IPS DF 4.7 (cell line): ENCODE results near the gene NAP1L1.

Experiments
- DNase-seq: peaks from one replicate; pipeline ENCODE4 v3.0.0-alpha.2; 2013; ENCODE audit warnings: low spot score; ENCODE audit errors: extremely low read depth

The NAP1L1 gene, protein sequence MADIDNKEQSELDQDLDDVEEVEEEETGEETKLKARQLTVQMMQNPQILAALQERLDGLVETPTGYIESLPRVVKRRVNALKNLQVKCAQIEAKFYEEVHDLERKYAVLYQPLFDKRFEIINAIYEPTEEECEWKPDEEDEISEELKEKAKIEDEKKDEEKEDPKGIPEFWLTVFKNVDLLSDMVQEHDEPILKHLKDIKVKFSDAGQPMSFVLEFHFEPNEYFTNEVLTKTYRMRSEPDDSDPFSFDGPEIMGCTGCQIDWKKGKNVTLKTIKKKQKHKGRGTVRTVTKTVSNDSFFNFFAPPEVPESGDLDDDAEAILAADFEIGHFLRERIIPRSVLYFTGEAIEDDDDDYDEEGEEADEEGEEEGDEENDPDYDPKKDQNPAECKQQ

DNA sequence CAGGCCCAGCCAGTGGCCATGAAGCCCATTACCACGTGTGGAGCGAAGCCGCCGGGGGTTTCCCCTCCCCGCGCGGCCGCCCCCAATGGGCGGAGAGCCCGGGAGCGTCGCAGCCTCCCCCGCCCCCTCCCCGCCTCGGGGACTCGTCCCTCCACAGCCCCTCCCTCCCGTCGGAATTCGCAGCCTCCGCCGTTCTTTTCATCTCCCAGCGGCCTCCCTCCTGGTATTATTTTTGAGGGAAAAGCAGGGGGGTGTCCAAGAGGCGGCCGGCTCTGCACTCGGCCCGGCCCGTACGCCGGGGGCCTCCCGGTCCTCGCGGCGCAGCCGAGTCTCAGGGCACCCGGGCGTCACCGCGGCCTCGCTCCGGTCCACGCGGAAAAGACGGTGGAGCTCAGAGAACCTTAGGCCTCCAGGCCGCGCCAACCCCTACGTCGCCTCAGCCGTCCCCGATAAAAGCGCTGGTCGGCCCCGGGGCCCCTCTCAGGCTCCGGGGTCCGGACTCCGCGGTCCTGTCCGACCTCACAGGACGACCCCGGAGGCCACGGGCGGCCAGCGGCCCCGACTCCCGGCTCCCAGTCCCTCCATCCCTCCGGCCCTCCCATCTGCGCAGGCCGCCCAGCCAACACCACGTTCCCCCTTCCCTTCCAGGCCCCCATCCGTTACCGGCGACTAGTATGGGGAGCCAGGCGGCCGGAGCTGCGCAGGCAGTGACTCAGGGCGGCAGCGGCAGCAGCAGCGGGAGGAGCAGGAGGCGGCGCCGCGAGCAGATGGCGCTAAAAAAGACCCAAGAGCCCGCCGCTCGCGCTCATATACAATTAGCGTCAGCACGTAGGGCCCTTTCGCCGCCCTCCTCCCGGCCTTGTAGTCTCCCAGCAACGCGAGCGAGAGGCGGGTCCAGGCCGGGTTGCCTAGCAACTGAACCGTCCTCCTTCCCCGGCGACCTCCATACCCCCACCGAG, at the start of gene NAP1L1:
TSS of gene NAP1L1 (minus strand) at position 782 of the 959 bp plus-strand sequence. CDS start 10,466 bp downstream, outside the sequence.
- peak; percentile 90 for DNase-seq

DNA sequence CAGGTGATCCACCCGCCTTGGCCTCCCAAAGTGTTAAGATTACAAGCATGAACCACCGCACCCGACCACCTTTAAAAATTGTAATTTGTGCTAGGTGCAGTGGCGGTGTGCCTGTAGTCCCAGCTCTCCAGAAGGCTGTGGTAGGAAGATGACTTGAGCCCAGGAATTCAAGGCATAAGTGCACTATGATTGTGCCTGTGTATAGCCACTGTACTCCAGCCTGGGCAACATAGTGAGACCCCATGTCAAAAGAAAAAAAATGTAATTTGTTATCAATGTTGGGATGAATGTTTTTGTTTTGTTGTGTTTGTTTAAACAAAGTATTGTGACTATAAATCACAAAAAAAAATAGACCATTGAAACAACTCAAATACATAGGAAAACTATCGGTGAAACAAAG, 43.1 kb upstream of the NAP1L1 start:
- no peak for DNase-seq

DNA sequence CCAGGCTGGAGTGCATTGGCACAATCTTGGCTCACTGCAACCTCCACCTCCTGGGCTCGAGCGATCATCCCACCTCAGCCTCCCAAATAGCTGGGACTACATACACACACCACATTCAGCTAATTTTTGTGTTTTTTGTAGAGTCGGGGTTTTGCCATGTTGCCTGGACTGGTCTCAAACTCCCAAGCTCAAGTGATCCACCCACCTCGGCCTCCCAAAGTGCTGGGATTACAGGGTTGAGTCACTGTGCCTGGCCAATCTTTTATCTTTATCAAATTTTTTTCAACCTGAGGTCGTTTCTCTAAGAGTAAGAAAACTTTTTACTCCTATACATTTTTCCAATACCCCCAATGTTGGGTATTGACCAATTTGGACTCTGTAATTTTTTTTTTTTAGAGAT, 40.0 kb upstream of the NAP1L1 start:
- DNase-seq: no peak

DNA sequence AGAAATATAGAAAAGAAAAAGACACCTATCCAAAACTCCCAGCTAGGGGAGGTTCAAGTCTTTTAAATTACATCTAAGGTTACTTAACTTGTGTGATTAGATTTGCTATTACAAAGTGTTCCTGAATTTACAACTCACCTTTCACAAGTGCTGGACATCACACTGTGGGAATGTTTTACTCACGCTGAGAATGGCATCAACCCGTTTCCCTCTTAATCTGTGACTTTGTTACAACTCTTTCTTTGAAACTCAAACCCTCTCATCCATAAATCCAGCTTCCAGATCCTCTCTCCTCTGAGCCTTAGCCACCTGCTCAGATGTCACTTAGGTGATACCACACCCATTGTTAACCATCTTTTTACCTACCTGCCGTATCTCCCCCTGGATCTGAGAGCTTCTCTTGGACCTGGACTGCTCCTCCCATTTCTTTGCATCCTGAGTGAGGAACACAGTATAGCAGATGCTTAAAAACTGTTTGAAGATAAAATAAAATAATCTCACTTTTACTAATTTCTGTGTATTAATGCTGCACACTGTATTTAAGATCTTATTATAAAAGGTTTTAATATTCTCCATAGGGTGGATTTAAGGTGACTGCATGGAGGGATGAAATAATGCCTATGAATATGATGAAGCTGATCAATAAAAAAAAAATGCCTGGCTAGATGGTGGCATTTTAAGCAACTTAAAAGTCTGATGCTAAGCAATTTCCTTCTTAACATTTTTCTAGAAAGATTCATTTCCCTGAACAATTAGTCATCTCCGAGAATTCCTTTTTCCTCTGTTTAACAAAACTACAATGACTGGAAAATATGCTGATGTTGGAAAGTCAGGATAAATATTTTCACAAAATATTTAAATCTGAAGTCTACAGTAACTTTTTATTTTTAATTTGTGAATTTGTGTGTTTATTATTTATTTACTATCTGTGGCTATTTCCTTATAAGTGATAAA, 39.1 kb upstream of the NAP1L1 start:
- DNase-seq: no peak

DNA sequence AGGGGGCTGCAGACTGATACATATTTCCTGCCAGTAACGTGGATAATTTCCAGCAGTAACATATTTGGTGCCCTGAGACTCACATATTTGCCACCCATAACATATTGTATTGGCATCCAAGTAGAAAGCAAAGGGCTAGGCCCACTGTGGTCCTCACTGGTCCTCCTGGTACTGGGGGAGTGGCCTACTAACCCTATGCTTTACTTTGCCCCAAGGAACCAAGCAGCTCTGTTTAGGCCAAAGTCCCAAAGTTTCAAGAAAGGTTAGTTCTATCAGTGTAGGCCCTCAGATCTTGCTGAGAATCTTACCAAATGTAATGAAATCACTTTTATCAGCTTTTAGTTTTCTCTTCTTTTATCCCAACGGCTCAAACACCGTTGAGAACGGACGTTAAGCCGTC, 35.4 kb upstream of the NAP1L1 start:
- no peak for DNase-seq

DNA sequence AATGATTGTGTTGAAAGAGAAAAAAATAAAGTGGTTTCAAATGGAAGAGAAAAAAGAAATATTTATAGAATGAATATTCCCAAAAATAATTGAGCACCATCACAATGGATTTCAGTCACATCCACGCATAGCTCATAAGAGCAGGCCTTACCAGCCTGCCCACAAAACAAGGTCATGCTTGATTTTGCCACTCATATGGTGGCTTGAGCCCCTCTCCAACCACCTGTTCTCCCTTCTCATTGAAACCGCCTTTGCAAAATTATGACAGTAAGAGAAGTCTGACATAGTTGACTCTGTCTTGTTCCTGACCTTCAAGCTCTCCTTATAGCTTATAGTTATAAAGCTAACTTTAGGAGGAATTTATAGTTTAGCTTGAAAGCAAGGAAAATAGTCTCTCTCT, 33.3 kb upstream of the NAP1L1 start:
- DNase-seq: no peak

DNA sequence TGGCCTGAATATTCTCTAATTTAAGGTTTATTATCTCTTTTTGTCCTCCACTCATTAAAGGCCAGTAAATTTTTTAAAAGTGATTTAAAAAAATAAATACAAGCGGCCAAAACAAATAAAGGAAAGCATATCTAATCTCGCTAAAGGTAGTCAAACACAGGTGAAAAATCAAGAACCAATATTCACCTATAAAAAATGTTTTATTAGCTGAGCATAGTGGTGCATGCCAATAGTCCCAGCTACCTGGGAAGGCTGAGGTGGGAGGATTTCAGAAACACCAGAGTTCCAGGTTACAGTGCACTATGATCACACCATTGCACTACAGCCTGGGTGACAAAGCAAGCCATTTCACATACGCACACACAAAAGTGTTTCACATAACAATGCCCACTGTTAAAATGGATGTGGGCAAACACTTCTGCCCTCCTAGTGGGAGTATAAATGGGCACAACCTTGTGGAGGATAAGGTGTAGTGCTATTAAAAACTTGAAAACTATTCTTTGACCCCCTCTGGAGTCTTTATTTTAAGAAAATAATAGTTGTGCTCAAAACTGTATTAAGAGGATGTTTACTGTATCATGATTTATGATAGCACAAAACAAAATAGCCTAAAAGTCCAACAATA, 32.7 kb upstream of the NAP1L1 start:
- no peak for DNase-seq

DNA sequence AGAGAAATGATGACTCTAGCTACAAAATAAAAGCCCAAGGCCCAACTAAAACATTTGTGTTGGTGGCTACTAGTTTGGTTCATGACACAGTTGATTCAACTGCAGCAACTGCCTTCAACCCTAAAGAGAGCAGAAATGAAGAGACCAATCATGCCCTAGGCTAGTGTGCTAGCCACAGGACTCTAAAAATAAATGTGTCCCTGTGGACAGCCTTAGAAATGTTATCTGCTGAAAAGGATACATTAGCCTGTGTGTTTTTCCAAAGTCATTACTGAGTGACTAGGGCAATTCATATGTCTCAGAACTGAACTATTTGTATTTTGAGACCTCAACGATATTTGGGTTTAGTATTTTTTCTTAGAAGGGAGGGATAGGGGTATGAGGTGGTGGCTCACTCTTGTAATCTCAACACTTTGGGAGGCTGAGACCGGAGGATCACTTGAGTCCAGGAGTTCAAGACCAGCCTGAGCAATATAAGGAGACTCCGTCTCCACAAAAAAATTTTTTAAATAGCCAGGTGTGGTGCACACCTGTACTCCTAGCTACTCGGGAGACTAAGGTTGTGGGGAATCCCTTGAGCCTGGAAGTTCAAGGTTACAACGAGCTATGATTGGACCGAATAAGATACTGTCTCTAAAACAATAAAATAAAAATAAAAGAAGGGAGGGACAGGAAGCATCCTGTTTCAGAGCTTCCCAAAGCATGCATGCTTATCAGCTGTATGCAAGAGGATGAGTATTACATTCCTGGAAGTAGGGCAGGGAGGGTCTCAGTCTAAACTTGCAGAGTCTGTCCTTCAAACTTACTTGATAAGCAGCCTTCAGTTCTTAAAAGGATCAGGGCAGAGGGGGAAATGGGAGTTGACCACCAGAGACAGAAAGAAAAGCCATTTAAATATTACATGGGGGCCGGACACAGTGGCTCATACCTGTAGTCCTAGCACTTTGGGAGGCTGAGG, 29.6 kb upstream of the NAP1L1 start:
- DNase-seq: no peak

DNA sequence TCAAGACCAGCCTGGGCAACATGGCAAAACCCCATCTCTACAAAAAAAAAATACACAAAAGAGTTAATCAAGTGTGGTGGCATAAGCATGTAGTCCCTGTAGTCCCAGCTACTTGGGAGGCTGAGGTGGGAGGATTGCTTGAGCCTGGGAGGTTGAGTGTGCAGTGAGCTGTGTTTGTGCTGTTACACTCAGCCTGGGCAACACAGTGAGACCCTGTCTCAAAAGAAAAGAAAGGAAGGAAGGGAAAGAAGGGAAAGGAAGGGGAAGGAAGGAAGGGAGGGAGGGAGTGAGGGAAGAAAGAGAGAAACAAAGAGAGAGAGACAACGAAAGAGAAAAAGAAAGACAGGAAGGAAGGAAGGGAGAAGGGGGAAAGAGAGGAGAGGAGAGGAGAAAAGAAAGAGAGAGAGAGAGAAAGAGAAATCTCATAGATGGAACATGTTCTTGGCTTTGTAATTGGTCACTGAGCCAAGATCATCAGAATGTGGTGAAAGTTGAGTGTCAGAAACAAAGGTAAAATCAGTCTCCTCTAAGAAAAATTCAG, 26.8 kb upstream of the NAP1L1 start:
- DNase-seq: no peak

DNA sequence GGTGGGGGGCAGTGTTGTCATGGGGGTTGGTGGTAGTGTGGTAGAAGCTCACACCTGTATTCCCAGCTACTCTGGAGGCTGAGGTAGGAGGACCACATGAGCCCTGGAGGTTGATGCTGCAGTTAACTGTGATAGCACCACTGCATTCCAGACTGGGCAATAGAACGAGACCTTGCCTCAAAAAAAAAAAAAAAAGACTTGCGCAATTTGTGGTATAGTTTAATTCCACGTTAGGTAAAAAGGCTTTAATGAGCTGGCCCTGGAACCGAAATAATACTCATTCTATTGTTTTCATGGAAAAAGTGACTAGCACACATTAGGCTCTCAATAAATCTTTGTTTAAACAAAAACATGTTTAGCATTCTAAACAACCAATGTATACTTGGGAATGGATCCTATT, 25.4 kb upstream of the NAP1L1 start:
- DNase-seq: no peak

DNA sequence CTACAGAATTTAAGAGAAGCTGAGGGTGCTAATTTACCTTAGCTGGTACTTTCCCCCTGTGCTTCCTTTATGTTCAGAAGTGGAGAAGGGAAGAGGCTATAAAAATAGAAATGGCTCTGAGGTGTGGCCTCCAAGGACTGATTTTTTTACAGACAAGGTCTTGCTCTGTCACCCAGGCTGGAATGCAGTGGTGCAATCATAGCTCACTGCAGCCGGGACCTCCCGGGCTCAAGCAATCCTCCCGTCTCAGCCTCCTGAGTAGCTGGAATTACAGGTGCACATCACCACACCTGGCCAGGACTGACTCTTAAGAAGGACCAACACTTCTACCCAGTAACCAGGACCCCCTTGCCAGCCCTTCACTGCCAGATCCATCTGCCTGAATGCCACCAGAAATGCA, 23.9 kb upstream of the NAP1L1 start:
- no peak for DNase-seq

DNA sequence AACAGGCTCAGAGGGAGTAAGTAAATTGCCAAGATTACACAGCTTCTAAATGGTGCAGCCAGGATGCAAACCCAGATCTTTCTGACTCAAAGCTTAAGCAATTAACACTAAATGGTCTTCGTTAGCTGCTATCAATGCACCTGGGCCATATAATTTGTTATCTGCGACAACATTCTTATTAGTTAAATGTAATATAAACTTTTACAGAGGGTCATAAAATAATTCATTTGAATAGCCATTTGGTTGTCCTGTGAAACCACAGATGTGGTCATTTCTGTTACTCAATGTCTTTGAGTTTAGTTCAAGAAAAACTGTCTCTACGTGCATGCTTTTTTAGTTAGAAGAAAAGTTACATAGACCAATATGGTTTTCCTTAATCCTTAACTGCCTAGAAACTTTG, 22.1 kb upstream of the NAP1L1 start:
- no peak for DNase-seq

DNA sequence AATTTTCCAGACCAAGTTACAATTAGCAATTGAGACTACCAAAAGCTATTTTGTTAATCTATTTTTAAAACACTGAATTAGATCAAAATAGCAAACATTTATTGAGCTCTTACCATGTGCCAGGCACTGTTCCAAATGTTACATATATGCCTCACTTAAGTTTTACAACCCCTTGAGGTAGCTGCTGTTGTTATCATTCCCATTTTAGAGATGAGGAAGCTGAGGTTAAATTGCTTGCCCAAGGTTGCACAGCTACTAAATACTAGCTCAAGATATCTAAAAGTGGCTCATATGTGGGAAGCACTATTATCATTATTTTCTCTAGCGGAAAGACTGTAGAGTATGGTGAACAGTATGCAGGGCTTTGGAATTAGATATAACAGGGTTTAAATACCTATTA, 19.5 kb upstream of the NAP1L1 start:
- no peak for DNase-seq

DNA sequence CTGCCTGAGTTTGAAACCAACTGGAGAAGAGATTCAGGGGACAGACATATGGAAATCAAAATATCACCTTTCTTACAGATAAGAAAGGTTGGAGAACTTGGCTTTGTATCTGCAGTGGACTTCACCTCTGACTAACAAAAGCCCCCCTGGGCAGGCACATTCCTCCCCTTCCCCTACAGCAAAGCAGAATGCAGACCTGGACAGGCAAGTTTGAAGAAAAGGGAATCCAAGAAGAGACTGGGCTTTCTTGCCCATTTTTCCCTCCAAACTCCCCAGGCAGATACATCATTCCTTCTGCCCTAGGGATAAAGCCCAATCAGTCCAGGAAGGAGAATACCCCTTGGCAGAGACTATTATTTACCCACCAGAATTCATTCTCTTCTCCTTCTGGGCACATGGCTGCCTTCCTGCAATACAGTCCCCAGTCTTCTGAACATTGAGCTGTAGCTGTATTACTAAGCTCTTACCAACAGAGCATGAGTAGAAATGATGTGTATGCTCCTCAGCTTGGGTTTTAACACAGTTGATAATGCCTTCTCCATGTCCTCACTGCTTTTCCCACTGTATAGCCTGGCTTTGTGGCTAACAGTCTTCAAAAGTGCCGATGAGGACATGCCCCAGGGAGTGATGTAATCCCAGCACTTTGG, 17.4 kb upstream of the NAP1L1 start:
- DNase-seq: no peak

DNA sequence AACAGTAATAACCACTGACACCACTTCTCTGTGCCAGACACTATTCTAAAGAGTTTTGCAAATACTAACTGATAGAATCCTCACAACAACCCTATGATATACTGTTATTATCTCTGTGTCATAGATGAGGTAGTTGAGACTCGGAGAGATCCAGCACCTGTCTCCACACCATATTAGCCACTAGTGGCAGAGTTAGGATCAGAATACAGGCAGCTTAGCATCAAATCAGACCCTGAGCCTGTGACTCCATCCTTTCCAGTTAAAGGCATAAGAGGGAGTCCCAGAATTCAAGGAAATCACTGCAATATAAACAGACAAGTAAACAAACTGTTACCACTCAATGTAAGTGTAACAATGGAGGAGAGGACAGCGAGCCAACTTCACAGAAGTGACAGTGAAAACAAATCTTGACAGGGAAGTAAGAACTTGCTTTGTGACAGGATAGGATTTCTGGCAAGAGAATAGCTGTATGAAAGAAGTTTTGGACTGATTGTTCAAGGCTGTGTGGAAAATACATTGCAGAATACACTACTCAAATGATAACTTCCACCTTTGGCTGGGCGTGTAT, 11.7 kb upstream of the NAP1L1 start:
- DNase-seq: no peak

DNA sequence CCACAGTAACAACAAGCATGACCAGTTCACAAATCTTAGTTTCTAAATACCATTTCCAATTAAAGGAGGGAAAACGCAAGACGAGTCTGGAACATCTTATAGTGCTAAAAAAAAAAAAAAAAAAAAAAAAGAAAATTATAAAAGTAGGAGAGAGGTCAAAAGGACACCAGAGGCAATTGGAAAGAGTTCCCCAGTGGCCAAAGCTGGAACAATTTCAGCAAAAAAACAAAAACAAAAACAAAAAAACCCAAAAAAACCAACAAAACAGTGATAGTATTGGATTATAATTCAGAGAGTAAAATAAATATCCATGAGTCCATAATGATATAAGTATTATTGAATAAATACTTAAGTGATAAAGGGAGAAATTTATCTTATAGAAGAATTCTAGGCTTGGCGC, 10.3 kb upstream of the NAP1L1 start:
- no peak for DNase-seq

DNA sequence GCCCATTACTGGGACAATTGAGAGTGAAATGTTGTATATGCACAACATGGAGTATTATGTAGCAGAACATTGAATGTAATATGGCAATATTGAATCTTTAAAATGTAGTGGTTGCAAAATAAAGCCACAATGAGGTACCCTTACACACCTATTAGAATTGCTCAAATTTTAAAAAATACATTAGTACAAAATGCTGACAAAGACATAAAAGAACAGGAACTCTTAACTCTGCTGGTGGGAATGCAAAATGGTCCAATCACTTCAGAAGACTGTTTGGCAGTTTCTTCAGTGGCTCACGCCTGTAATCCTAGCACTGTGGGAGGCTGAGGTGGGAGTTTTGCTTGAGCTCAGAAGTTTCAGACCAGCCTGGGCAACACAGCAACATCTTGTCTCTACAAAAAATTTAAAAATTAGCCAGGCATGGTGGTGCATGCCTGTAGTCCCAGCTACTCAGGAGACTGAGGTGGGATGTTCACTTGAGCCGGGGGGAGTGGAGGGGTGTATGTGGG, 6.8 kb upstream of the NAP1L1 start:
- no peak for DNase-seq

DNA sequence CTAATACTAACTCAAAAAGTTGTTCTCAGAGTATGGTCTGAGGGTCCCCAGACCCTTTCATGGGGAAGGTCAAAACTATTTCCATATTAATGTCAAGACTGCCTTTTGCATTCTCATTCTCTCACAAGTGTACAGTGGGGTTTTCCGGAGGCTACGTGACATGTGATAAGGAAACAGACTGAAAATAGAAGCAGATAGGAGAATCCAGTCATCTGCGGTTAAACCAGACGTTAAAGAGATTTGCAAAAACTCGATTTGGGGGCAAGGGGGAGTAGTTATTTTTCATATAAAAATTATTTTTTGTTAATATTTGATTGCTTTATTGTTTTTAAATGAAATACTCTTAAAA, 1.0 kb upstream of the NAP1L1 start:
- DNase-seq: no peak
